ENCODE results near the gene CNBP. TPM values are rescaled to one million over a fixed set of nuclear protein-coding genes. Genes with fewer than 3 reads are reported as not detected.

CNBP gene
- total and polyA plus RNA-seq, 2 donors (not counting 3 experiments of a cell fraction or from before 2014, with no cell fraction given) = 196 to 205 TPM

DNA sequence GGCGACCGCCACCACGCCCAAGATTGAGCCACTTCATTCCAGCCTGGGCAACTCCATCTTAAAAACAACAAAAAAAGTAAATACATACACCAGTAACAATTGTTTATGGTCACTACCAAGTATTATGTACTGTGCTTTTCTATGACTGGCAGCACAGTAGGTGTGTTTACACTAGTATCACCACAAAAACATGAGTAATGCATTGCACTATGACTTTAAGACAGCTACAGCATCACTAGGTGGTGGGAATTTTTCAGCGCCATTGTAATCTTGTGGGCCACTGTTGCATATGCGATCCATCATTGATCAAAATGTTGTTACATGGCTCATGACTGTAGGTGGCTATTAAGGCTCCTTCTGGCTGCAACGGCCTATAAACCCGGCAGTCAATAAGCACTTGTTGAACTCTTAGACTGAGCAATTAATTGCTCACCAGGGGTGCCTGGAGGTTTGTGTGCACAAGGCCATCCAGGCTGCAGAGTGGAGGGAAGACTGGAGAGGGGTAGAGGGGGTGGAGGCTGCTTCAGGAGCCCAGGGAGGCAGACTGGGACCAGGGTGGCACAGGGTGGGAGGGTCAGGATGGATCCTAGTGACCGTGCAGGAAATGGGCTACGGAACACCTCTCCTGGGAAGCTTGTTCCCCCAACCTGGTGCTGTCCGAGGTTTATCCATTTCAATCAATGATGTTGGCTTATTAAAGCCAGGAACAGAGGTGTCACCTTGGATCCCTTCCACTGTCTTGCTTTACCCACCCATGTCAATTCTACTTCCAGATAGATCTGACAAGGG is 47.8 kb upstream of the CNBP start:
- Histone ChIP-seq H3K9me3 (replicated peaks; ENCODE audit: control insufficient read depth, insufficient read depth, low read length) (no peaks in the 10 kb centered on the region), H2AFZ (ENCODE audit: low read depth, low read length) (no peak overlapping the region), H3K27me3 (ENCODE audit: control insufficient read depth in 2 of 2, insufficient read depth in 2 of 2, low read length in 2 of 2) (no peaks in the 10 kb centered on the region), H3K27ac (ENCODE audit: insufficient read depth, low read depth, low read length) (no peak overlapping the region), H3K79me2 (ENCODE audit: control insufficient read depth, insufficient read depth, low read length) (no peaks in the 10 kb centered on the region), H3K9me1 (replicated peaks; ENCODE audit: control insufficient read depth, extremely low read depth, insufficient read depth, low read length) (no peaks in the 10 kb centered on the region), H3K4me3 (replicated peaks in 1 of 3; ENCODE audit: insufficient read depth in 1 of 3, low read depth in 1 of 3, low read length in 3 of 3) (no peak overlapping the region), H3K4me1 (ENCODE audit: control insufficient read depth, extremely low read depth, insufficient read depth, low read length) (peaks cover 27% of the 10 kb centered on the region), H4K20me1 (replicated peaks; ENCODE audit: control insufficient read depth, extremely low read depth, insufficient read depth, low read length) (no peaks in the 10 kb centered on the region), H3K9ac (replicated peaks; ENCODE audit: extremely low read depth, insufficient read depth, low read length) (no peak overlapping the region), H3K4me2 (ENCODE audit: insufficient read depth, low read length) (no peak overlapping the region), H3K36me3 (ENCODE audit: control insufficient read depth in 2 of 2, extremely low read depth in 1 of 2, insufficient read depth in 2 of 2, low read length in 2 of 2) (no peaks in the 10 kb centered on the region)
- no TSS peak for BruUV-seq (replicated peaks)
- intact Hi-C loops (cut with micrococcal nuclease) = no loop called here
- ChIA-PET CTCF (interaction anchor here (1.2 to 1.6 kb wide), 2 partner anchors 14 to 262 kb away, joined by 6 to 15 read pairs; no protein-coding TSS in a partner anchor), POLR2A (no interaction called here)
- FAIRE-seq = no peak
- no peak for DNase-seq (ENCODE audit: low read depth, low spot score)
- TF ChIP-seq JUN (IDR thresholded peaks at IDR 0.05; ENCODE audit: borderline replicate concordance, insufficient read depth, insufficient read length, low read depth) (no peak), GATA2 (IDR thresholded peaks at IDR 0.05; ENCODE audit: insufficient read depth, insufficient read length, low read depth, low read length) (no peak), POLR2A (IDR thresholded peaks at IDR 0.05; ENCODE audit: low read depth, low read length) (no peak), EZH2 (IDR thresholded peaks at IDR 0.05; ENCODE audit: borderline replicate concordance, low read depth, low read length, severe bottlenecking) (no peak), MAX (IDR thresholded peaks at IDR 0.05; ENCODE audit: insufficient read depth, insufficient read length) (no peak), FOS (IDR thresholded peaks at IDR 0.05; ENCODE audit: borderline replicate concordance, insufficient read depth, low read length) (no peak), MYC (IDR thresholded peaks at IDR 0.05; ENCODE audit: low read depth, low read length) (no peak), POLR2AphosphoS5 (IDR thresholded peaks at IDR 0.05; ENCODE audit: insufficient read depth, low read depth, low read length) (no peak)
- TF ChIP-seq, protein P1, sequence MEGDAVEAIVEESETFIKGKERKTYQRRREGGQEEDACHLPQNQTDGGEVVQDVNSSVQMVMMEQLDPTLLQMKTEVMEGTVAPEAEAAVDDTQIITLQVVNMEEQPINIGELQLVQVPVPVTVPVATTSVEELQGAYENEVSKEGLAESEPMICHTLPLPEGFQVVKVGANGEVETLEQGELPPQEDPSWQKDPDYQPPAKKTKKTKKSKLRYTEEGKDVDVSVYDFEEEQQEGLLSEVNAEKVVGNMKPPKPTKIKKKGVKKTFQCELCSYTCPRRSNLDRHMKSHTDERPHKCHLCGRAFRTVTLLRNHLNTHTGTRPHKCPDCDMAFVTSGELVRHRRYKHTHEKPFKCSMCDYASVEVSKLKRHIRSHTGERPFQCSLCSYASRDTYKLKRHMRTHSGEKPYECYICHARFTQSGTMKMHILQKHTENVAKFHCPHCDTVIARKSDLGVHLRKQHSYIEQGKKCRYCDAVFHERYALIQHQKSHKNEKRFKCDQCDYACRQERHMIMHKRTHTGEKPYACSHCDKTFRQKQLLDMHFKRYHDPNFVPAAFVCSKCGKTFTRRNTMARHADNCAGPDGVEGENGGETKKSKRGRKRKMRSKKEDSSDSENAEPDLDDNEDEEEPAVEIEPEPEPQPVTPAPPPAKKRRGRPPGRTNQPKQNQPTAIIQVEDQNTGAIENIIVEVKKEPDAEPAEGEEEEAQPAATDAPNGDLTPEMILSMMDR (IDR thresholded peaks at IDR 0.05; ENCODE audit: extremely low read depth in 1 of 2, insufficient read depth in 1 of 2, low read depth in 1 of 2, low read length in 2 of 2) = no peak
- dilution Hi-C loops (cut with MboI; ENCODE audit: extremely low pct_ligation_motif_present, low sequenced_read_pairs) = no loop called here

Measured in endothelial cell of umbilical vein (primary cell).